T-cell (primary cell): ENCODE measurements around the gene HAND1. TPM values are rescaled to one million over a fixed set of nuclear protein-coding genes. Genes with fewer than 3 reads are reported as not detected.

Experiments
- ATAC-seq, 4 experiments: fragments of 200-7000 bp in 3 of 4; fragments of 150-1000 bp in 1 of 4; cut with Tn5 transposase; replicated peaks in 1 of 4; 1 replicate in 3 of 4; 2 replicates in 1 of 4; pipeline ENCODE4 v1.10.0; 2021; ENCODE audit warnings: moderate library complexity in 3 of 4, mild to moderate bottlenecking in 2 of 4, moderate number of reproducible peaks in 1 of 4
- CTCF ChIA-PET, 2 donors: fragments of 300-600 bp; sonication (Branson Sonifier 250); formaldehyde crosslinking; loops; one replicate each; lab custom pipeline; 2022; ENCODE audit warnings: antibody characterized with exemption in 2 of 2; lab: Charles Lee
- POLR2A ChIA-PET, 2 donors: fragments of 300-600 bp; sonication (Branson Sonifier 250); formaldehyde crosslinking; loops; one replicate each; lab custom pipeline; 2022; ENCODE audit warnings: antibody characterized with exemption in 2 of 2; lab: Charles Lee
- DNase-seq, 35 experiments: peaks; one replicate each; pipeline versions ENCODE4 v3.0.0 to v3.0.0-alpha.2; 2013 to 2023
- H3K27ac ChIP-seq: one replicate; pipeline ENCODE4 v1.5.1; 2013; ENCODE audit warnings: low read length
- H3K27me3 ChIP-seq, 2 experiments: replicated peaks in 1 of 2; 1 replicate in 1 of 2; 2 replicates in 1 of 2; pipeline versions ENCODE4 v1.6.1 to v1.7.0; 2013; ENCODE audit warnings: low read length in 1 of 2, mixed read lengths in 1 of 2; ENCODE audit not compliant: control insufficient read depth in 2 of 2, insufficient read depth in 2 of 2; ENCODE audit errors: extremely low read depth in 1 of 2
- H3K36me3 ChIP-seq, 2 donors: 1 replicate in 1 of 2; 2 replicates in 1 of 2; pipeline versions ENCODE4 v1.6.1 to v1.7.0; 2013; ENCODE audit warnings: low read length in 1 of 2; ENCODE audit not compliant: control insufficient read depth in 2 of 2, insufficient read depth in 1 of 2; ENCODE audit errors: extremely low read depth in 1 of 2
- H3K4me1 ChIP-seq, 2 experiments: 1 replicate in 1 of 2; 2 replicates in 1 of 2; pipeline versions ENCODE4 v1.6.1 to v1.7.0; 2013; ENCODE audit warnings: low read length in 2 of 2, mixed read lengths in 1 of 2; ENCODE audit not compliant: insufficient read depth in 2 of 2, control insufficient read depth in 1 of 2; ENCODE audit errors: extremely low read depth in 1 of 2
- H3K4me3 ChIP-seq, 2 donors: 1 replicate in 1 of 2; 2 replicates in 1 of 2; pipeline versions ENCODE4 v1.5.1 to v1.7.0; 2013; ENCODE audit warnings: mild to moderate bottlenecking in 2 of 2, low read length in 1 of 2, moderate library complexity in 1 of 2; ENCODE audit not compliant: control insufficient read depth in 1 of 2; ENCODE audit errors: extremely low read depth in 1 of 2
- H3K9me3 ChIP-seq: 2 replicates; pipeline ENCODE4 v1.7.0; 2013
- H3K27ac Mint-ChIP-seq, 2 donors: one replicate each; pipeline ENCODE4 v1.8.0; 2020 to 2021; ENCODE audit warnings: mild to moderate bottlenecking in 2 of 2, mixed read lengths in 2 of 2
- H3K27me3 Mint-ChIP-seq, 2 donors: one replicate each; pipeline ENCODE4 v1.8.0; 2021 to 2022; ENCODE audit warnings: mixed read lengths in 2 of 2
- H3K36me3 Mint-ChIP-seq: one replicate; pipeline ENCODE4 v1.8.0; 2021; ENCODE audit warnings: mixed read lengths
- H3K4me1 Mint-ChIP-seq, 3 donors: one replicate each; pipeline ENCODE4 v1.8.0; 2020 to 2022; ENCODE audit warnings: mixed read lengths in 3 of 3, mild to moderate bottlenecking in 1 of 3
- H3K4me3 Mint-ChIP-seq, 3 donors: one replicate each; pipeline ENCODE4 v1.8.0; 2020 to 2022; ENCODE audit warnings: mild to moderate bottlenecking in 3 of 3, mixed read lengths in 3 of 3, moderate library complexity in 3 of 3
- H3K9me3 Mint-ChIP-seq, 3 donors: one replicate each; pipeline ENCODE4 v1.8.0; 2020 to 2022; ENCODE audit warnings: mixed read lengths in 3 of 3
- WGBS: methylation state at CpG from one replicate; pipeline ENCODE4 v1.1.5; 2013; ENCODE audit warnings: missing lambda C conversion rate; ENCODE audit not compliant: insufficient coverage; 5-methylcytosine and 5-hydroxymethylcytosine counted together
- total RNA-seq, 35 experiments: library from RNA in 6 of 35; stranded (reverse) in 6 of 35; fragments of 120-200 nt in 1 of 35; gene quantifications; one replicate each; pipeline versions ENCODE4 v1.2.1 to v1.2.4 and lab custom pipeline; 2013 to 2026

The HAND1 gene
- total RNA-seq, 5 donors from 2014 or later (not counting 1 experiment from before 2014, with no cell fraction given), result not detected

GRCh38 chr5:154478752-154479159 is 729 bp upstream of the HAND1 start:
- no peaks in the 10 kb centered on the region for H3K36me3 ChIP-seq
- peak overlapping the region in 1 of 3 donors; percentile 63 for H3K4me3 Mint-ChIP-seq
- ATAC-seq (no peak), DNase-seq (no peak)
- H3K4me3 ChIP-seq, result no peak overlapping the region
- H3K27me3 Mint-ChIP-seq, result peaks cover 85 to 92% of the 10 kb centered on the region in 2 donors
- H3K4me1 ChIP-seq, result peaks cover 20 to 66% of the 10 kb centered on the region in 2 experiments
- CTCF ChIA-PET, result no interaction called here
- H3K27ac ChIP-seq, result no peak overlapping the region
- H3K27me3 ChIP-seq, result peaks cover 41 to 94% of the 10 kb centered on the region in 2 experiments
- H3K9me3 Mint-ChIP-seq, result no peaks in the 10 kb centered on the region
- 9% methylated on average over 23 of the region's 27 CpGs for WGBS
- H3K36me3 Mint-ChIP-seq, result no peaks in the 10 kb centered on the region
- POLR2A ChIA-PET, result interaction anchor here in 1 of 2 donors (0.7 kb wide), 1 partner anchor 489 kb away, joined by 5 read pairs; no protein-coding TSS in a partner anchor
- no peak overlapping the region for H3K27ac Mint-ChIP-seq
- no peaks in the 10 kb centered on the region for H3K9me3 ChIP-seq
- peaks cover 64 to 67% (median 66%) of the 10 kb centered on the region in 3 donors for H3K4me1 Mint-ChIP-seq

GRCh38 chr5:154477382-154478223 is 424 bp downstream of the HAND1 start:
- ChIA-PET CTCF (interaction anchor here in 1 of 2 donors (0.6 kb wide), 1 partner anchor 408 kb away, joined by 3 read pairs; no protein-coding TSS in a partner anchor), POLR2A (no interaction called here)
- Mint-ChIP-seq H3K27me3 (peaks cover 85 to 92% of the 10 kb centered on the region in 2 donors), H3K4me3 (peak overlapping the region; percentile 21 to 76 (median 48)), H3K4me1 (peaks cover 65 to 67% (median 66%) of the 10 kb centered on the region in 3 donors), H3K36me3 (no peaks in the 10 kb centered on the region), H3K27ac (no peak overlapping the region), H3K9me3 (no peaks in the 10 kb centered on the region)
- DNase-seq, result no peak
- Histone ChIP-seq H3K4me1 (peaks cover 23 to 73% of the 10 kb centered on the region in 2 experiments), H3K27ac (no peak overlapping the region), H3K4me3 (no peak overlapping the region), H3K36me3 (no peaks in the 10 kb centered on the region), H3K27me3 (peaks cover 43 to 95% of the 10 kb centered on the region in 2 experiments), H3K9me3 (no peaks in the 10 kb centered on the region)
- WGBS, result 3% methylated on average over 65 of the region's 68 CpGs
- no peak for ATAC-seq

DNA sequence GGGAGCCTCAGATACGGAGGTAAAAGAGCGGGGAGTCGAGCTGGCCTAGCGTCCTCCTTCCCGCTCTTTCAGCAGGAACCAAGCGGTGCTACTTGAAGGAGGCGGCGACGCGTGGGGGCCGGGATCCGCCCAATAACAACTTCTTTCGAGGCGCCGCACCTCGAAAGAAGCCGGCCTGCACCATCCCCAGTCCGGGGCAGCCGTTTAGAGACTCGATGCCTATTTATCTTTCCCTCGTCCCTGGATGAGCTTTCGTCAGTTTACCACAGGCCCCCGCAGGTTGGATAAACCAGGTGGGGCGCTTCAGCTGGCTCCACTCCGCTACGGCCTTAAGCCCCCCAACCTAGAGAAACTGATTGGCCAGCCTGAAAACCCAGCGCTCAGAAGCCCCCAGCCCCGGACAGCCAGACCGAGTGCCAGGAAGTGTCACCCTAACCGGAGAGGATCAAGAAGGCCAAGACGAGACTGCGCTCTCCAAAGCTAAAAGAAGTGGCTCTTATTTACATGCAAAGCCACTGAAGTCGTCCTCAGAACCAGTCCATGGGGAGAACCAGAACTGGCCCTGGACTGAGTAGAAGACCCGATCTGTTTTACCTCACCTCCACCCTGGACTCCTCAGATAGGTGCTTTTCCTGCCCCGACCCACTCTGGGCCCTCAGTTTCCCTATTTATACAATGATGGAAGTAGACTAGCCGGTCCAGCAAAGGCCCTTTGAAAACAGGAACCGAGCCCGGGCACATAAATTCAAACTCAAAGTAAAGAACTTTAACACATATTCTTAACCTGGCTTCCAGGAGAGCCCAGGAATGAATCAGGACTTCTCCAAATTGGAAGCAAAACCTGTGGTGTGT is 1.4 kb downstream of the HAND1 start:
- Mint-ChIP-seq H3K9me3 (no peaks in the 10 kb centered on the region), H3K36me3 (no peaks in the 10 kb centered on the region), H3K27me3 (peaks cover 79 to 89% of the 10 kb centered on the region in 2 donors), H3K4me1 (peaks cover 64 to 68% (median 65%) of the 10 kb centered on the region in 3 donors), H3K4me3 (peak overlapping the region in 2 of 3 donors; percentile 34 to 76), H3K27ac (no peak overlapping the region)
- WGBS, result 7% methylated on average over 34 of the region's 38 CpGs
- Histone ChIP-seq H3K4me3 (peak overlapping the region in 1 of 2 donors; percentile 41), H3K27me3 (peaks cover 41 to 89% of the 10 kb centered on the region in 2 experiments), H3K9me3 (no peaks in the 10 kb centered on the region), H3K36me3 (no peaks in the 10 kb centered on the region), H3K4me1 (peaks cover 23 to 71% of the 10 kb centered on the region in 2 experiments), H3K27ac (no peak overlapping the region)
- no peak for DNase-seq
- no peak for ATAC-seq
- POLR2A ChIA-PET, result no interaction called here
- CTCF ChIA-PET, result no interaction called here

GRCh38 chr5:154475591-154476353 is 2.3 kb downstream of the HAND1 start:
- WGBS, result 12% methylated on average over 40 of the region's 46 CpGs
- peak overlapping the region in 1 of 2 donors; percentile 46 for H3K27ac Mint-ChIP-seq
- H3K4me3 ChIP-seq, result peak overlapping the region in 1 of 2 donors; percentile 41

DNA sequence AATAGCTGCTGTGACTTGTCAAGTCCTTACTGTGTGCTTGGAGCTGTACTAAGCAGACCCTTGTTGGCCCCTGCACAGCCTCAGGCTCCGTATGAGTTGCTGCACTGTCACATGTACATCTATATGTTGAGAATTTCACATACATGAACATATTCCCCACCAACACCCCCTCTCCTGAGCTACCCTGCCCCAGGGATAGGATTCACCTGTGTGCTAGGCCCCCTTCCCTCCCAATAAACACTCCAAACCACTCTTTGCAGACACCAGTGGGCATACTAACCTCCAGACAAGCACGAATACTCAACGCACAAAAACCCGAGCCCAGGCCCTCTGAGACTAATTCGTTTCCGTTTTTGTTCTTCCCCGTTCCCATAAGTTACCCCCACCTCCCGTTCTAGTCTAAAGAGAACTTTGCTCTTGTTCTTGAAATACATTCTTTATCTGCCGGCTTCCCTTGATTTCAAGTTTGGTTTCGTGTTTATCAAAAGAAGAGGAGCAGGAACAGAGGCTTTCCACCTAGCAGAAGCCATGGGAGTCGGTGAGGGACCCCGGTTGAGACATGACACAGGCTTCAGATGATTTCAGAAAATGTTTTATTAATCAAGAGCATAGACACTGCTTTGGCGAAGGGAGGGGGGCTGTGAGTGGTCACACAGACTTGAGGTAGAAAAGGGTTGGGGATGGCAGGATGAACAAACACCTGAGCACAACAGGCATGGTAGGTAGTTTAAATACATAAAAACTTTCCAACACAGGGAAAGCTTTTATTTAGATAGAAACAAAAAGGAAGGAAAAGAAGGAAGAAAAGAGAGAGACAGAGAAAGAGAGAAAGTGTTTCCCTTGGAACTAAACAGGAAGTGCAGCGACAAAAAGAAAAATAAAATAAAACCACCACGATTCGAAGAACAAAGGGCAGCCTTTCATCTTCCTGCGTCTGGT is 3.4 kb downstream of the HAND1 start:
- no peaks in the 10 kb centered on the region for H3K36me3 ChIP-seq
- H3K4me1 ChIP-seq, result peaks cover 23 to 69% of the 10 kb centered on the region in 2 experiments
- H3K27me3 ChIP-seq, result peaks cover 33 to 79% of the 10 kb centered on the region in 2 experiments
- Mint-ChIP-seq H3K9me3 (no peaks in the 10 kb centered on the region), H3K27me3 (peaks cover 80 to 89% of the 10 kb centered on the region in 2 donors), H3K4me1 (peaks cover 61 to 65% (median 64%) of the 10 kb centered on the region in 3 donors), H3K4me3 (peak overlapping the region; percentile 26 to 76 (median 56)), H3K27ac (peak overlapping the region in 1 of 2 donors; percentile 13), H3K36me3 (no peaks in the 10 kb centered on the region)
- peak overlapping the region in 1 of 2 donors; percentile 18 for H3K4me3 ChIP-seq
- ChIA-PET CTCF (no interaction called here), POLR2A (no interaction called here)
- no peak overlapping the region for H3K27ac ChIP-seq
- no peak for ATAC-seq
- H3K9me3 ChIP-seq, result no peaks in the 10 kb centered on the region
- WGBS, result 7% methylated on average over 11 of the region's 17 CpGs
- no peak for DNase-seq

More at GRCh38 chr5:154475591-154476353, 2.3 kb downstream of the HAND1 start:
- Histone ChIP-seq H3K36me3 (no peaks in the 10 kb centered on the region), H3K27me3 (peaks cover 35 to 88% of the 10 kb centered on the region in 2 experiments), H3K27ac (no peak overlapping the region), H3K9me3 (no peaks in the 10 kb centered on the region), H3K4me1 (peaks cover 23 to 71% of the 10 kb centered on the region in 2 experiments)
- no peak for DNase-seq
- no peaks in the 10 kb centered on the region for H3K9me3 Mint-ChIP-seq
- peaks cover 79 to 89% of the 10 kb centered on the region in 2 donors for H3K27me3 Mint-ChIP-seq
- peaks cover 63 to 70% (median 68%) of the 10 kb centered on the region in 3 donors for H3K4me1 Mint-ChIP-seq
- H3K4me3 Mint-ChIP-seq, result peak overlapping the region; percentile 39 to 76 (median 56)
- CTCF ChIA-PET, result no interaction called here
- no peak for ATAC-seq
- POLR2A ChIA-PET, result no interaction called here
- no peaks in the 10 kb centered on the region for H3K36me3 Mint-ChIP-seq
